B cell (primary cell): Measurements from ENCODE around the gene CTTN. TPM values are rescaled to one million over a fixed set of nuclear protein-coding genes. Genes with fewer than 3 reads are reported as not detected.

ENCODE experiments used
- ATAC-seq: fragments of 200-7000 bp; cut with Tn5 transposase; one replicate; pipeline ENCODE4 v1.10.0; 2021; ENCODE audit warnings: low read depth, mild to moderate bottlenecking, moderate number of reproducible peaks, moderate library complexity
- CTCF ChIA-PET: fragments of 350-600 bp; sonication (Branson Sonifier 250); formaldehyde crosslinking; loops from one replicate; lab custom pipeline; 2021; ENCODE audit warnings: antibody characterized with exemption, inconsistent platforms; lab: Charles Lee
- POLR2A ChIA-PET: fragments of 350-600 bp; sonication (Branson Sonifier 250); formaldehyde crosslinking; loops from one replicate; lab custom pipeline; 2021; ENCODE audit warnings: antibody characterized with exemption; lab: Charles Lee
- DNase-seq: peaks from one replicate; pipeline ENCODE4 v3.0.0; 2013
- H2AFZ ChIP-seq: 2 replicates; pipeline ENCODE4 v1.6.1; 2012; ENCODE audit warnings: mild to moderate bottlenecking, low read depth, low read length; ENCODE audit not compliant: insufficient read depth, poor library complexity, severe bottlenecking
- H3K27ac ChIP-seq, 2 donors: 1 replicate in 1 of 2; 2 replicates in 1 of 2; pipeline ENCODE4 v1.5.1; 2012 to 2013; ENCODE audit warnings: low read length in 2 of 2, mild to moderate bottlenecking in 2 of 2, moderate library complexity in 1 of 2
- H3K27me3 ChIP-seq, 4 experiments: fragments of 200-600 bp in 1 of 4; sonication (generic) in 1 of 4; replicated peaks in 1 of 4; 1 replicate in 2 of 4; 2 replicates in 2 of 4; pipeline versions ENCODE4 v1.6.1 to v1.7.0; 2013 to 2016; ENCODE audit warnings: low read length in 3 of 4, mild to moderate bottlenecking in 2 of 4, mixed read lengths in 1 of 4, moderate library complexity in 1 of 4; ENCODE audit not compliant: insufficient read depth in 4 of 4, control insufficient read depth in 3 of 4; ENCODE audit errors: control extremely low read depth in 1 of 4
- H3K36me3 ChIP-seq, 2 experiments: replicated peaks in 1 of 2; 1 replicate in 1 of 2; 2 replicates in 1 of 2; pipeline versions ENCODE4 v1.6.1 to v1.7.1; 2013; ENCODE audit warnings: low read length in 1 of 2; ENCODE audit not compliant: insufficient read depth in 2 of 2, control insufficient read depth in 1 of 2; ENCODE audit errors: control extremely low read depth in 1 of 2, extremely low read depth in 1 of 2
- H3K4me1 ChIP-seq, 2 donors: fragments of 200-600 bp in 1 of 2; sonication (generic) in 1 of 2; 1 replicate in 1 of 2; 2 replicates in 1 of 2; pipeline versions ENCODE4 v1.5.1 to v1.6.1; 2013 to 2017; ENCODE audit warnings: low read length in 2 of 2; ENCODE audit not compliant: control insufficient read depth in 2 of 2, insufficient read depth in 2 of 2
- H3K4me2 ChIP-seq: replicated peaks from 2 replicates; pipeline ENCODE3; 2012; ENCODE audit warnings: mild to moderate bottlenecking, low read depth, low read length; ENCODE audit not compliant: poor library complexity, severe bottlenecking
- H3K4me3 ChIP-seq, 5 experiments: fragments of 200-600 bp in 1 of 5; sonication (generic) in 1 of 5; 1 replicate in 3 of 5; 2 replicates in 2 of 5; pipeline versions ENCODE4 v1.5.1 to v1.7.0; 2011 to 2016; ENCODE audit warnings: low read length in 4 of 5, mild to moderate bottlenecking in 4 of 5, low read depth in 2 of 5, control low read depth in 1 of 5, moderate library complexity in 1 of 5; ENCODE audit not compliant: insufficient read depth in 1 of 5; ENCODE audit errors: control extremely low read depth in 1 of 5, extremely low read depth in 1 of 5
- H3K79me2 ChIP-seq: fragments of 200-600 bp; sonication (generic); one replicate; pipeline ENCODE4 v1.6.0; 2016; ENCODE audit warnings: low read length; ENCODE audit not compliant: control insufficient read depth, insufficient read depth
- H3K9ac ChIP-seq: fragments of 200-600 bp; sonication (generic); 2 replicates; pipeline ENCODE4 v1.6.1; 2017; ENCODE audit warnings: mild to moderate bottlenecking, low read length, moderate library complexity
- H3K9me3 ChIP-seq, 3 donors: one replicate each; pipeline versions ENCODE4 v1.6.1 to v1.7.1; 2013; ENCODE audit warnings: low read length in 2 of 3; ENCODE audit not compliant: control insufficient read depth in 2 of 3, insufficient read depth in 1 of 3; ENCODE audit errors: control extremely low read depth in 1 of 3
- H4K20me1 ChIP-seq: 2 replicates; pipeline ENCODE4 v1.6.0; 2012; ENCODE audit warnings: mild to moderate bottlenecking, low read length; ENCODE audit not compliant: insufficient read depth, control insufficient read depth, poor library complexity, severe bottlenecking
- H3K27ac Mint-ChIP-seq: one replicate; pipeline ENCODE4 v1.8.0; 2021; ENCODE audit warnings: mixed read lengths
- H3K27me3 Mint-ChIP-seq: one replicate; pipeline ENCODE4 v1.8.0; 2021; ENCODE audit warnings: mixed read lengths
- H3K4me1 Mint-ChIP-seq: one replicate; pipeline ENCODE4 v1.8.0; 2021; ENCODE audit warnings: mixed read lengths
- H3K4me3 Mint-ChIP-seq: one replicate; pipeline ENCODE4 v1.8.0; 2021; ENCODE audit warnings: mixed read lengths
- H3K9me3 Mint-ChIP-seq: one replicate; pipeline ENCODE4 v1.8.0; 2022; ENCODE audit warnings: mixed read lengths; ENCODE audit not compliant: insufficient read depth
- CTCF ChIP-seq: fragments of 200-600 bp; IDR thresholded peaks from one replicate; pipeline ENCODE4 v1.8.0; 2022; ENCODE audit warnings: antibody characterized with exemption, mild to moderate bottlenecking
- EZH2 ChIP-seq: IDR thresholded peaks from 2 replicates; pipeline ENCODE4 v1.6.1; 2012; ENCODE audit warnings: borderline replicate concordance, low read depth, mild to moderate bottlenecking, moderate library complexity, low read length; ENCODE audit not compliant: insufficient read depth, poor library complexity, severe bottlenecking
- WGBS: methylation state at CpG from one replicate; pipeline ENCODE4 v1.1.5; 2013; ENCODE audit warnings: missing lambda C conversion rate; ENCODE audit not compliant: insufficient coverage; 5-methylcytosine and 5-hydroxymethylcytosine counted together
- intact Hi-C: fragments of 100-400 bp; cut with micrococcal nuclease; formaldehyde crosslinking; loops from one replicate; pipeline ENCODE4 v1.10.0; 2022
- polyA plus RNA-seq: library from polyadenylated mRNA; depleted of rRNA; stranded (reverse); fragments of >200 nt; gene quantifications from 2 replicates; pipeline ENCODE4 v1.2.3, GENCODE V29; 2012
- total RNA-seq, 2 donors: library from RNA; stranded (reverse); fragments of 120-200 nt in 1 of 2; gene quantifications; 1 replicate in 1 of 2; 2 replicates in 1 of 2; pipeline versions ENCODE4 v1.2.3 to v1.2.4, GENCODE V29; 2013 to 2022

Gene CTTN
- total and polyA plus RNA-seq, 2 donors (not counting 1 experiment from before 2014, with no cell fraction given) = 0.34 TPM; not detected in 1

GRCh38 chr11:70433038-70433437 lies 34.7 kb downstream of the CTTN start:
- ATAC-seq (no peak), DNase-seq (no peak)
- Mint-ChIP-seq H3K4me3 (no peak overlapping the region), H3K27me3 (peaks cover 40% of the 10 kb centered on the region), H3K9me3 (no peaks in the 10 kb centered on the region), H3K4me1 (peaks cover 27% of the 10 kb centered on the region), H3K27ac (no peak overlapping the region)
- intact Hi-C loops = no loop called here
- ChIA-PET POLR2A (no interaction called here), CTCF (interaction anchor here (0.6 kb wide), 1 partner anchor 18 kb away, joined by 3 read pairs; no protein-coding TSS in a partner anchor)
- 98% methylated on average over 20 of the region's 20 CpGs for WGBS
- H4K20me1 ChIP-seq = no peaks in the 10 kb centered on the region
- no peak overlapping the region for H3K27ac ChIP-seq
- peaks cover 17 to 18% of the 10 kb centered on the region in 2 donors for H3K4me1 ChIP-seq
- H3K79me2 ChIP-seq = no peaks in the 10 kb centered on the region
- H3K4me3 ChIP-seq = no peak overlapping the region
- H3K9ac ChIP-seq = no peak overlapping the region
- no peak overlapping the region for H2AFZ ChIP-seq
- H3K27me3 ChIP-seq = peaks cover 0 to 29% (median 0%) of the 10 kb centered on the region in 4 experiments
- no peak overlapping the region for H3K4me2 ChIP-seq
- no peak for TF ChIP-seq CTCF
- no peak for TF ChIP-seq EZH2
- H3K36me3 ChIP-seq = no peaks in the 10 kb centered on the region
- peaks cover 0 to 13% (median 0%) of the 10 kb centered on the region in 3 donors for H3K9me3 ChIP-seq

- no peaks in the 10 kb centered on the region for H3K36me3 ChIP-seq
Measured at GRCh38 chr11:70433526-70433925, 35.2 kb downstream of the CTTN start.

More at GRCh38 chr11:70433526-70433925, 35.2 kb downstream of the CTTN start:
- peaks cover 0 to 30% (median 0%) of the 10 kb centered on the region in 4 experiments for H3K27me3 ChIP-seq
- H3K79me2 ChIP-seq = no peaks in the 10 kb centered on the region
- 92% methylated on average over 9 of the region's 13 CpGs for WGBS
- DNase-seq = no peak
- ATAC-seq = no peak
- ChIA-PET CTCF (no interaction called here), POLR2A (no interaction called here)
- peaks cover 0 to 18% (median 0%) of the 10 kb centered on the region in 3 donors for H3K9me3 ChIP-seq
- no peak overlapping the region for H3K27ac Mint-ChIP-seq
- H3K9me3 Mint-ChIP-seq = no peaks in the 10 kb centered on the region
- no peaks in the 10 kb centered on the region for H4K20me1 ChIP-seq
- no peak overlapping the region for H3K9ac ChIP-seq
- intact Hi-C loops = no loop called here
- peaks cover 19 to 21% of the 10 kb centered on the region in 2 donors for H3K4me1 ChIP-seq
- no peak overlapping the region for H3K27ac ChIP-seq
- peaks cover 29% of the 10 kb centered on the region for H3K4me1 Mint-ChIP-seq
- no peak overlapping the region for H3K4me3 ChIP-seq
- TF ChIP-seq EZH2 (no peak), CTCF (no peak)
- H3K4me3 Mint-ChIP-seq = no peak overlapping the region
- peaks cover 44% of the 10 kb centered on the region for H3K27me3 Mint-ChIP-seq
- H3K4me2 ChIP-seq = no peak overlapping the region
- H2AFZ ChIP-seq = no peak overlapping the region
